K562 (cell line): ENCODE results near the gene LUC7L. TPM values are rescaled to one million over a fixed set of nuclear protein-coding genes. Genes with fewer than 3 reads are reported as not detected.

Source experiments
- ATAC-seq: fragments of 200-7000 bp; cut with Tn5 transposase; 3 replicates; pipeline ENCODE4 v1.9.1; 2020; ENCODE audit warnings: moderate library complexity
- BruUV-seq: library from RNA; stranded (reverse); fragments of 400-500 nt; replicated peaks from 2 replicates; lab custom pipeline; 2021; lab: Mats Ljungman, UMichigan
- CTCF ChIA-PET: fragments of 300-600 bp; formaldehyde crosslinking; extraction: SDS; loops from one replicate; lab custom pipeline; 2021; ENCODE audit warnings: low intra/inter-chr PET ratio; lab: Yijun Ruan, JAX
- POLR2A ChIA-PET: fragments of 300-600, 350-650 bp; sonication (Branson Sonifier 250); formaldehyde crosslinking; extraction: SDS; loops from one replicate; lab custom pipeline; 2021; ENCODE audit warnings: antibody characterized with exemption, inconsistent platforms; lab: Yijun Ruan, JAX
- DNase-seq, 4 experiments: peaks; one replicate each; pipeline versions ENCODE4 v3.0.0 to v3.0.0-alpha.2; 2011 to 2018; ENCODE audit warnings: low spot score in 3 of 4, mixed read lengths in 3 of 4; ENCODE audit errors: extremely low read depth in 1 of 4
- FAIRE-seq: peaks from 2 replicates; lab custom pipeline; 2011; peaks lifted over from hg19 to GRCh38; lab: Jason Lieb, UNC
- H2AFZ ChIP-seq: 2 replicates; pipeline ENCODE4 v1.6.0; 2011; ENCODE audit warnings: low read depth, low read length, control low read depth, inconsistent platforms
- H3K27ac ChIP-seq: fragments of 200-600 bp; 3 replicates; pipeline ENCODE4 v1.8.0; 2011; ENCODE audit warnings: low read depth, mild to moderate bottlenecking, control low read depth, inconsistent platforms, low read length, moderate library complexity, mixed read lengths; ENCODE audit errors: extremely low read depth
- H3K27me3 ChIP-seq, 2 experiments: fragments of 300-600 bp in 1 of 2; 2 replicates in 1 of 2; 3 replicates in 1 of 2; pipeline versions ENCODE4 v1.6.0 to v1.8.0; 2011; ENCODE audit warnings: inconsistent platforms in 2 of 2, low read length in 2 of 2, mild to moderate bottlenecking in 1 of 2, mixed read lengths in 1 of 2, moderate library complexity in 1 of 2; ENCODE audit not compliant: control insufficient read depth in 2 of 2, insufficient read depth in 2 of 2
- H3K36me3 ChIP-seq: fragments of 300-600 bp; 3 replicates; pipeline ENCODE4 v1.8.0; 2011; ENCODE audit warnings: mild to moderate bottlenecking, low read length, inconsistent platforms; ENCODE audit not compliant: control insufficient read depth, insufficient read depth
- H3K4me1 ChIP-seq, 2 experiments: fragments of 200-600 bp in 1 of 2; replicated peaks in 1 of 2; 2 replicates in 1 of 2; 3 replicates in 1 of 2; pipeline versions ENCODE4 v1.5.1 to v1.8.0; 2011; ENCODE audit warnings: inconsistent platforms in 2 of 2, low read length in 2 of 2, mild to moderate bottlenecking in 1 of 2, mixed read lengths in 1 of 2, moderate library complexity in 1 of 2; ENCODE audit not compliant: control insufficient read depth in 2 of 2, insufficient read depth in 2 of 2
- H3K4me2 ChIP-seq: 2 replicates; pipeline ENCODE4 v1.6.1; 2011; ENCODE audit warnings: low read length, control low read depth, inconsistent platforms, mixed read lengths; ENCODE audit not compliant: insufficient read depth
- H3K4me3 ChIP-seq: fragments of 200-600 bp; sonication (generic), shearing (Covaris generic); 2 replicates; pipeline ENCODE4 v1.5.1; 2016; ENCODE audit warnings: control low read depth, inconsistent platforms
- H3K79me2 ChIP-seq: fragments of 200-600 bp; 3 replicates; pipeline ENCODE4 v1.8.0; 2011; ENCODE audit warnings: low read length, inconsistent platforms; ENCODE audit not compliant: control insufficient read depth, insufficient read depth
- H3K9ac ChIP-seq, 2 experiments: 2 replicates each; pipeline versions ENCODE4 v1.6.0 to v1.6.1; 2011; ENCODE audit warnings: low read depth in 2 of 2, low read length in 2 of 2, control low read depth in 1 of 2, inconsistent platforms in 1 of 2, mild to moderate bottlenecking in 1 of 2, mixed read lengths in 1 of 2; ENCODE audit not compliant: insufficient read depth in 1 of 2
- H3K9me1 ChIP-seq: one replicate; pipeline ENCODE4 v1.6.0; 2011; ENCODE audit warnings: inconsistent platforms, mild to moderate bottlenecking, low read length, moderate library complexity; ENCODE audit not compliant: control insufficient read depth, insufficient read depth
- H3K9me3 ChIP-seq: replicated peaks from 2 replicates; pipeline ENCODE4 v1.5.1; 2011; ENCODE audit warnings: low read depth, low read length, inconsistent platforms; ENCODE audit not compliant: control insufficient read depth, insufficient read depth
- H4K20me1 ChIP-seq: replicated peaks from 2 replicates; pipeline ENCODE4 v1.6.1; 2011; ENCODE audit warnings: low read length, inconsistent platforms, mixed read lengths; ENCODE audit not compliant: control insufficient read depth, insufficient read depth
- EP300 ChIP-seq: IDR thresholded peaks from 2 replicates; pipeline ENCODE4 v1.6.1; 2012; ENCODE audit warnings: low read length, improper control_type of control experiment
- ESRRB ChIP-seq: fragments of 250-450 bp; sonication (Bioruptor Pico); IDR thresholded peaks from 2 replicates; pipeline ENCODE4 v1.5.0; 2020; ENCODE audit warnings: mild to moderate bottlenecking, moderate library complexity, borderline replicate concordance
- GABPB1 ChIP-seq: sonication (generic); formaldehyde crosslinking; IDR thresholded peaks from 2 replicates; pipeline ENCODE4 v1.8.0; 2022; ENCODE audit warnings: mild to moderate bottlenecking, missing genetic modification reagents
- HDGF ChIP-seq: fragments of 450-650 bp; IDR thresholded peaks from 2 replicates; pipeline ENCODE4 v1.6.1; 2016
- HMG20B ChIP-seq: fragments of 250-450 bp; sonication (Bioruptor Pico); IDR thresholded peaks from 2 replicates; pipeline ENCODE4 v1.5.0; 2021; ENCODE audit warnings: mild to moderate bottlenecking
- L3MBTL2 ChIP-seq: fragments of 450-650 bp; IDR thresholded peaks from 2 replicates; pipeline ENCODE4 v1.6.1; 2016; ENCODE audit warnings: mild to moderate bottlenecking, moderate library complexity
- MAFK ChIP-seq: IDR thresholded peaks from 2 replicates; pipeline ENCODE4 v1.6.1; 2011; ENCODE audit warnings: low read length, improper control_type of control experiment
- NCOA2 ChIP-seq, 2 experiments: fragments of 450-650 bp; IDR thresholded peaks; 2 replicates each; pipeline ENCODE4 v1.6.1; 2018; ENCODE audit warnings: mild to moderate bottlenecking in 2 of 2, moderate library complexity in 1 of 2; ENCODE audit not compliant: partially characterized antibody in 2 of 2
- NONO ChIP-seq, 2 experiments: fragments of 200-400 bp in 1 of 2; fragments of 450-650 bp in 1 of 2; formaldehyde crosslinking in 1 of 2; IDR thresholded peaks; 2 replicates each; pipeline ENCODE4 v1.6.1; 2017; ENCODE audit warnings: low read depth in 2 of 2, mild to moderate bottlenecking in 2 of 2, moderate library complexity in 2 of 2, low read length in 1 of 2
- PHF20 ChIP-seq: fragments of 450-650 bp; IDR thresholded peaks from 2 replicates; pipeline ENCODE4 v1.6.1; 2018; ENCODE audit not compliant: partially characterized antibody
- PPARD ChIP-seq: fragments of 250-450 bp; sonication (Bioruptor Pico); IDR thresholded peaks from 2 replicates; pipeline ENCODE4 v1.8.0; 2022; ENCODE audit warnings: inconsistent platforms, mild to moderate bottlenecking, moderate library complexity
- RBM22 ChIP-seq: fragments of 200-400 bp; formaldehyde crosslinking; IDR thresholded peaks from 2 replicates; pipeline ENCODE4 v1.6.1; 2018; ENCODE audit warnings: low read length, low read depth; ENCODE audit not compliant: poor library complexity, severe bottlenecking
- SAP30 ChIP-seq: fragments of 200-600 bp; sonication (generic); IDR thresholded peaks from 2 replicates; pipeline ENCODE4 v1.6.1; 2012; ENCODE audit warnings: borderline replicate concordance, low read depth, mild to moderate bottlenecking, moderate library complexity, low read length, control low read depth, inconsistent platforms; ENCODE audit not compliant: insufficient read depth, poor library complexity, severe bottlenecking
- ZNF121 ChIP-seq: sonication (generic); formaldehyde crosslinking; conservative IDR thresholded peaks from 2 replicates; pipeline ENCODE4 v1.8.0; 2022; ENCODE audit warnings: missing genetic modification reagents
- ZNF263 ChIP-seq: sonication (generic); formaldehyde crosslinking; IDR thresholded peaks from 2 replicates; pipeline ENCODE4 v1.8.0; 2022; ENCODE audit warnings: mild to moderate bottlenecking, missing genetic modification reagents, borderline replicate concordance
- ZNF282 ChIP-seq: sonication (generic); formaldehyde crosslinking; IDR thresholded peaks from 2 replicates; pipeline ENCODE4 v1.8.1; 2023; ENCODE audit warnings: missing genetic modification reagents
- ZNF354B ChIP-seq: fragments of 250-450 bp; sonication (Bioruptor Pico); IDR thresholded peaks from 2 replicates; pipeline ENCODE4 v1.4.0; 2020
- WGBS: fragments of 100-300 bp; shearing (Covaris generic); methylation state at CpG from one replicate; pipeline ENCODE4 v1.1.6; 2016; ENCODE audit warnings: low coverage, mixed read lengths; ENCODE audit not compliant: insufficient coverage; ENCODE audit errors: missing lambda C conversion rate; 5-methylcytosine and 5-hydroxymethylcytosine counted together
- in situ Hi-C: fragments of 300-500 bp; cut with MboI; formaldehyde crosslinking; loops from 4 replicates; pipeline ENCODE4 v1.15.0; 2018; ENCODE audit warnings: inconsistent platforms, mixed read lengths
- intact Hi-C: fragments of 100-400 bp; cut with micrococcal nuclease; formaldehyde crosslinking; loops from 2 replicates; pipeline ENCODE4 v1.14.2; 2022
- polyA plus RNA-seq, 8 experiments: library from polyadenylated mRNA; depleted of rRNA in 4 of 8; stranded (reverse) in 5 of 8; unstranded in 3 of 8; fragments of >200 nt; fragmentation: Nextera tagmentation in 2 of 8; fragmentation: Illumina TruSeq in 1 of 8; extraction: Ambion mirVana in 2 of 8; extraction: Trizol in 1 of 8; gene quantifications; 2 replicates each; pipeline versions ENCODE4 v1.2.1 to v1.2.3, GENCODE V29; 2011 to 2014; ENCODE audit warnings: inconsistent platforms in 1 of 8, missing spikeins in 1 of 8
- total RNA-seq, 7 experiments: library from RNA; depleted of rRNA in 6 of 7; stranded (reverse); fragments of >200 nt in 6 of 7; fragmentation: Illumina TruSeq in 2 of 7; extraction: Trizol in 2 of 7; gene quantifications; 2 replicates each; pipeline versions ENCODE4 v1.2.1 to v1.2.3, GENCODE V29; 2011 to 2021; ENCODE audit warnings: low replicate concordance in 1 of 7
- TF ChIP-seq, protein P1 (sequence below): sonication (generic); formaldehyde crosslinking; IDR thresholded peaks from 2 replicates; pipeline ENCODE4 v1.8.0; 2022; ENCODE audit warnings: mild to moderate bottlenecking, missing genetic modification reagents, borderline replicate concordance
- TF ChIP-seq, protein P2 (sequence below), 2 experiments: fragments of 450-650 bp in 1 of 2; sonication (generic) in 1 of 2; formaldehyde crosslinking in 1 of 2; IDR thresholded peaks in 1 of 2; conservative IDR thresholded peaks in 1 of 2; 2 replicates each; pipeline versions ENCODE4 v1.6.1 to v1.8.1; 2016 to 2023; ENCODE audit warnings: mild to moderate bottlenecking in 2 of 2, moderate library complexity in 2 of 2, inconsistent platforms in 1 of 2, missing genetic modification reagents in 1 of 2
- TF ChIP-seq, protein P3 (sequence below): sonication (generic); formaldehyde crosslinking; IDR thresholded peaks from 2 replicates; pipeline ENCODE4 v1.8.1; 2023; ENCODE audit warnings: mild to moderate bottlenecking, missing genetic modification reagents

Gene LUC7L
- total and polyA plus RNA-seq, 9 of the 15 experiments (the other 6 are each of a cell fraction or from before 2014, with no cell fraction given), result 1.7 to 93.3 (median 59.5) TPM

DNA sequence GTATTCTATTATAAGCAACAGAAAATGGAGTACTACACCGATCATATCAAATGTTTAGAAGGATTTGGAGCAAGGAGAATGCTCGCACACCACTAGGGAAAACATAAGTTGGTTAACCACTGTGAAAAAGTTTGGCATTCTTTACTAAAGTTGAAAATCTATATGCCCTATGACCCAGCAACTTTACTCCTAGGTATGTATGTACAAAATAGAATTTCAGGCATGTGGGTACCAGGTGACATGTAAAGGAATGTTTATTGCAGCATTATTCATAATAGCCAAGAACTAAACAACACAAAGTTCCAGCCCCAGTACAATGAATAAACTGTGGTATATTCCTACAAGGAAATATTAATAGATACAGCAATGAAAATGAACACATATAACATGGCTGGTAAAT lies 82.6 kb downstream of the LUC7L start:
- DNase-seq (no peak), FAIRE-seq (no peak), ATAC-seq (no peak)
- TF ChIP-seq NONO (IDR thresholded peaks at IDR 0.05; ENCODE audit: low read depth in 2 of 2, low read length in 1 of 2), result no peak
- no peak for TF ChIP-seq GABPB1
- TF ChIP-seq, protein P1, sequence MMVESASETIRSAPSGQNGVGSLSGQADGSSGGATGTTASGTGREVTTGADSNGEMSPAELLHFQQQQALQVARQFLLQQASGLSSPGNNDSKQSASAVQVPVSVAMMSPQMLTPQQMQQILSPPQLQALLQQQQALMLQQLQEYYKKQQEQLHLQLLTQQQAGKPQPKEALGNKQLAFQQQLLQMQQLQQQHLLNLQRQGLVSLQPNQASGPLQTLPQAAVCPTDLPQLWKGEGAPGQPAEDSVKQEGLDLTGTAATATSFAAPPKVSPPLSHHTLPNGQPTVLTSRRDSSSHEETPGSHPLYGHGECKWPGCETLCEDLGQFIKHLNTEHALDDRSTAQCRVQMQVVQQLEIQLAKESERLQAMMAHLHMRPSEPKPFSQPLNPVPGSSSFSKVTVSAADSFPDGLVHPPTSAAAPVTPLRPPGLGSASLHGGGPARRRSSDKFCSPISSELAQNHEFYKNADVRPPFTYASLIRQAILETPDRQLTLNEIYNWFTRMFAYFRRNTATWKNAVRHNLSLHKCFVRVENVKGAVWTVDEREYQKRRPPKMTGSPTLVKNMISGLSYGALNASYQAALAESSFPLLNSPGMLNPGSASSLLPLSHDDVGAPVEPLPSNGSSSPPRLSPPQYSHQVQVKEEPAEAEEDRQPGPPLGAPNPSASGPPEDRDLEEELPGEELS (CRISPR knock-in tag), result no peak
- TF ChIP-seq RBM22, result no peak
- no peak for TF ChIP-seq NCOA2 (IDR thresholded peaks at IDR 0.05; ENCODE audit: partially characterized antibody in 2 of 2)
- no peak for TF ChIP-seq SAP30
- TF ChIP-seq HMG20B (CRISPR knock-in tag), result no peak
- no peak for TF ChIP-seq ESRRB (CRISPR knock-in tag)
- TF ChIP-seq, protein P2, sequence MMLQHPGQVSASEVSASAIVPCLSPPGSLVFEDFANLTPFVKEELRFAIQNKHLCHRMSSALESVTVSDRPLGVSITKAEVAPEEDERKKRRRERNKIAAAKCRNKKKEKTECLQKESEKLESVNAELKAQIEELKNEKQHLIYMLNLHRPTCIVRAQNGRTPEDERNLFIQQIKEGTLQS (IDR thresholded peaks at IDR 0.05), result no peak
- TF ChIP-seq, protein P2 (CRISPR knock-in tag; conservative IDR thresholded peaks at IDR 0.05), result no peak
- TF ChIP-seq HDGF, result no peak
- TF ChIP-seq L3MBTL2, result no peak
- no peak for TF ChIP-seq ZNF121 (CRISPR knock-in tag)
- no peak for TF ChIP-seq MAFK
- TF ChIP-seq, protein P3, sequence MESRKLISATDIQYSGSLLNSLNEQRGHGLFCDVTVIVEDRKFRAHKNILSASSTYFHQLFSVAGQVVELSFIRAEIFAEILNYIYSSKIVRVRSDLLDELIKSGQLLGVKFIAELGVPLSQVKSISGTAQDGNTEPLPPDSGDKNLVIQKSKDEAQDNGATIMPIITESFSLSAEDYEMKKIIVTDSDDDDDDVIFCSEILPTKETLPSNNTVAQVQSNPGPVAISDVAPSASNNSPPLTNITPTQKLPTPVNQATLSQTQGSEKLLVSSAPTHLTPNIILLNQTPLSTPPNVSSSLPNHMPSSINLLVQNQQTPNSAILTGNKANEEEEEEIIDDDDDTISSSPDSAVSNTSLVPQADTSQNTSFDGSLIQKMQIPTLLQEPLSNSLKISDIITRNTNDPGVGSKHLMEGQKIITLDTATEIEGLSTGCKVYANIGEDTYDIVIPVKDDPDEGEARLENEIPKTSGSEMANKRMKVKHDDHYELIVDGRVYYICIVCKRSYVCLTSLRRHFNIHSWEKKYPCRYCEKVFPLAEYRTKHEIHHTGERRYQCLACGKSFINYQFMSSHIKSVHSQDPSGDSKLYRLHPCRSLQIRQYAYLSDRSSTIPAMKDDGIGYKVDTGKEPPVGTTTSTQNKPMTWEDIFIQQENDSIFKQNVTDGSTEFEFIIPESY (CRISPR knock-in tag), result no peak
- no peak for TF ChIP-seq ZNF354B (CRISPR knock-in tag)
- TF ChIP-seq PPARD (CRISPR knock-in tag), result no peak
- no peak for TF ChIP-seq ZNF282 (CRISPR knock-in tag)
- TF ChIP-seq PHF20, result no peak
- TF ChIP-seq ZNF263 (CRISPR knock-in tag), result no peak
- TF ChIP-seq EP300, result no peak
- ChIA-PET POLR2A (no interaction called here), CTCF (no interaction called here)
- Histone ChIP-seq H3K9ac (no peak overlapping the region), H3K27me3 (no peaks in the 10 kb centered on the region), H3K4me1 (peaks cover 49 to 52% of the 10 kb centered on the region in 2 experiments), H4K20me1 (no peaks in the 10 kb centered on the region), H3K9me1 (no peaks in the 10 kb centered on the region), H2AFZ (no peak overlapping the region), H3K79me2 (no peaks in the 10 kb centered on the region), H3K27ac (no peak overlapping the region), H3K4me3 (no peak overlapping the region), H3K4me2 (no peak overlapping the region), H3K36me3 (no peaks in the 10 kb centered on the region), H3K9me3 (no peaks in the 10 kb centered on the region)
- 86% methylated on average over 2 of the region's 2 CpGs for WGBS
- in situ Hi-C loops, result no loop called here
- no TSS peak for BruUV-seq
- intact Hi-C loops, result no loop called here
